Right lobe of liver (tissue), 6 donors: ENCODE results near the gene PDE6D. TPM values are rescaled to one million over a fixed set of nuclear protein-coding genes. Genes with fewer than 3 reads are reported as not detected.

Experiments used
- ATAC-seq, 4 donors: fragments of 200-7000 bp; cut with Tn5 transposase; one replicate each; pipeline ENCODE4 v1.9.1; 2020; ENCODE audit warnings: mild to moderate bottlenecking in 4 of 4, moderate library complexity in 4 of 4
- DNase-seq, 3 donors: peaks; one replicate each; pipeline ENCODE4 v3.0.0-alpha.2; 2020
- H3K27ac ChIP-seq, 3 donors: fragments of 200-600 bp; one replicate each; pipeline ENCODE4 v1.8.0; 2022
- H3K27me3 ChIP-seq, 2 donors: fragments of 200-600 bp; one replicate each; pipeline ENCODE4 v1.8.0; 2022
- H3K36me3 ChIP-seq, 4 donors: fragments of 200-600 bp; sonication (generic) in 1 of 4; one replicate each; pipeline versions ENCODE4 v1.5.1 to v1.8.0; 2017 to 2022; ENCODE audit warnings: control low read depth in 1 of 4
- H3K4me1 ChIP-seq, 4 donors: fragments of 200-600 bp; sonication (generic) in 1 of 4; one replicate each; pipeline versions ENCODE4 v1.5.1 to v1.8.0; 2017 to 2022; ENCODE audit warnings: control low read depth in 1 of 4
- H3K4me3 ChIP-seq, 3 donors: fragments of 200-600 bp; one replicate each; pipeline ENCODE4 v1.8.0; 2022
- H3K9me3 ChIP-seq, 4 donors: fragments of 200-600 bp; sonication (generic) in 1 of 4; one replicate each; pipeline versions ENCODE4 v1.5.1 to v1.8.0; 2017 to 2022; ENCODE audit warnings: control low read depth in 1 of 4
- CTCF ChIP-seq, 4 donors: fragments of 200-600 bp in 3 of 4; fragments of 450-650 bp in 1 of 4; IDR thresholded peaks; one replicate each; pipeline versions ENCODE4 v1.5.1 to v1.8.0; 2016 to 2022; ENCODE audit warnings: antibody characterized with exemption in 4 of 4, mild to moderate bottlenecking in 2 of 4
- POLR2A ChIP-seq: fragments of 450-650 bp; IDR thresholded peaks from one replicate; pipeline ENCODE4 v1.6.1; 2017; ENCODE audit warnings: antibody characterized with exemption, mild to moderate bottlenecking
- WGBS: methylation state at CpG from one replicate; pipeline ENCODE4 v1.1.6; 2018; ENCODE audit warnings: low coverage, low lambda C conversion rate; ENCODE audit not compliant: insufficient coverage; ENCODE audit errors: missing lambda C conversion rate; 5-methylcytosine and 5-hydroxymethylcytosine counted together
- intact Hi-C, 2 donors: fragments of 100-400 bp; cut with DNase I; formaldehyde crosslinking; loops; one replicate each; pipeline versions ENCODE4 v1.11.2 to v1.14.1; 2022
- total RNA-seq, 6 experiments: library from RNA; depleted of rRNA in 2 of 6; stranded (reverse); fragments of >200 nt in 2 of 6; fragmentation: NEBNext Ultra II Directional in 3 of 6; extraction: Animal tissue kit (Norgen Biotek cat#: 25700) in 3 of 6; gene quantifications; one replicate each; pipeline versions ENCODE4 v1.1.0 to v1.2.4, GENCODE V29; 2016 to 2023
- donor health status: DM: no; HTN: yes; CAD: no.
- donor health status: DM: no; HTN: no; CAD: no.
- donor health status: DM: no; HTN: no; CAD: no.
- donor health status: DM: no; HTN: yes; CAD: no.
- donor health status: DM: no; HTN: yes; CAD: no.

PDE6D gene
- total RNA-seq, 6 experiments from 2014 or later = 7.1 to 10.4 (median 8.3) TPM

GRCh38 chr2:231717281-231718171 is 63.6 kb downstream of the PDE6D start:
- ATAC-seq = peak in 2 of 4 donors; percentile 6 to 15
- 72% methylated on average over 10 of the region's 13 CpGs for WGBS
- Histone ChIP-seq H3K4me1 (peaks cover 0 to 7% (median 3%) of the 10 kb centered on the region in 4 donors), H3K9me3 (no peaks in the 10 kb centered on the region), H3K36me3 (peaks cover 0 to 2% (median under 1%) of the 10 kb centered on the region in 4 donors), H3K27ac (no peak overlapping the region), H3K4me3 (no peak overlapping the region), H3K27me3 (no peaks in the 10 kb centered on the region)
- intact Hi-C loops = loop anchor here in 1 of 2 donors (5.0 to 10.0 kb wide), 3 partner anchors 40 to 103 kb away; partner anchors contain the start of genes COPS7B and PDE6D
- TF ChIP-seq POLR2A (no peak), CTCF (IDR thresholded peaks at IDR 0.05) (no peak)
- DNase-seq = peak in 1 of 3 donors; percentile 50

- intact Hi-C loops = loop anchor here in 1 of 2 donors (5.0 to 10.0 kb wide), 3 partner anchors 39 to 102 kb away; partner anchors contain the start of genes COPS7B and PDE6D
- H3K4me1 ChIP-seq = peaks cover 0 to 14% (median 6%) of the 10 kb centered on the region in 4 donors
- no peaks in the 10 kb centered on the region for H3K9me3 ChIP-seq
- H3K36me3 ChIP-seq = peaks cover 0 to 9% (median 4%) of the 10 kb centered on the region in 4 donors
- no peaks in the 10 kb centered on the region for H3K27me3 ChIP-seq
- no peak overlapping the region for H3K27ac ChIP-seq
- no peak overlapping the region for H3K4me3 ChIP-seq
- DNase-seq (no peak), ATAC-seq (no peak)
- TF ChIP-seq CTCF (IDR thresholded peaks at IDR 0.05) (no peak), POLR2A (no peak)
- 84% methylated on average over 10 of the region's 11 CpGs for WGBS
These were observed 64.3 kb downstream of the PDE6D start for GRCh38 chr2:231716666-231717280.

- Histone ChIP-seq H3K27me3 (no peaks in the 10 kb centered on the region), H3K36me3 (peaks cover 0 to 11% (median 4%) of the 10 kb centered on the region in 4 donors), H3K27ac (no peak overlapping the region), H3K4me3 (no peak overlapping the region), H3K9me3 (no peaks in the 10 kb centered on the region), H3K4me1 (peaks cover 0 to 20% (median 10%) of the 10 kb centered on the region in 4 donors)
- intact Hi-C loops = loop anchor here in 1 of 2 donors (5.0 to 10.0 kb wide), 3 partner anchors 39 to 101 kb away; partner anchors contain the start of genes COPS7B and PDE6D
- TF ChIP-seq CTCF (IDR thresholded peaks at IDR 0.05) (no peak), POLR2A (no peak)
- peak in 1 of 3 donors; percentile 47 for DNase-seq
- WGBS = 86% methylated on average over 2 of the region's 8 CpGs
- ATAC-seq = no peak
These were observed 65.0 kb downstream of the PDE6D start for GRCh38 chr2:231715988-231716616.

- DNase-seq (peak in 1 of 3 donors; percentile 41), ATAC-seq (no peak)
- Histone ChIP-seq H3K36me3 (peaks cover 0 to 11% (median 4%) of the 10 kb centered on the region in 4 donors), H3K9me3 (no peaks in the 10 kb centered on the region), H3K27ac (no peak overlapping the region), H3K4me1 (peaks cover 0 to 20% (median 10%) of the 10 kb centered on the region in 4 donors), H3K27me3 (no peaks in the 10 kb centered on the region), H3K4me3 (no peak overlapping the region)
- no peak for TF ChIP-seq POLR2A
- TF ChIP-seq CTCF (IDR thresholded peaks at IDR 0.05) = no peak
- intact Hi-C loops = loop anchor here in 1 of 2 donors (5.0 to 10.0 kb wide), 3 partner anchors 38 to 101 kb away; partner anchors contain the start of genes COPS7B and PDE6D
- 29% methylated on average over 2 of the region's 5 CpGs for WGBS
These were observed 65.6 kb downstream of the PDE6D start for GRCh38 chr2:231715499-231715837.
